Neural crest cell (in vitro differentiated cells): ENCODE results near the gene SH3PXD2A. TPM values are rescaled to one million over a fixed set of nuclear protein-coding genes. Genes with fewer than 3 reads are reported as not detected.
"Not testable (repeated sequence)": the region's sequence is repeated elsewhere in the genome, so short reads cannot be mapped to it uniquely, and the experiment has no call there.

Experiments used
- DNase-seq: peaks from one replicate; pipeline ENCODE4 v3.0.0; 2021; ENCODE audit warnings: low read depth, mixed read lengths, low spot score
- H3K27ac Mint-ChIP-seq: one replicate; pipeline ENCODE4 v1.8.0; 2021; ENCODE audit warnings: mild to moderate bottlenecking, mixed read lengths; ENCODE audit not compliant: unreplicated experiment
- H3K27me3 Mint-ChIP-seq: 2 replicates; pipeline ENCODE4 v1.8.0; 2021; ENCODE audit warnings: low read depth, mild to moderate bottlenecking, mixed read lengths
- H3K36me3 Mint-ChIP-seq: 2 replicates; pipeline ENCODE4 v1.8.0; 2021; ENCODE audit warnings: low read depth, mild to moderate bottlenecking, mixed read lengths
- H3K4me1 Mint-ChIP-seq: 2 replicates; pipeline ENCODE4 v1.8.0; 2021; ENCODE audit warnings: mixed read lengths
- H3K4me3 Mint-ChIP-seq: one replicate; pipeline ENCODE4 v1.8.0; 2021; ENCODE audit warnings: mild to moderate bottlenecking, mixed read lengths
- H3K9me3 Mint-ChIP-seq: 2 replicates; pipeline ENCODE4 v1.8.0; 2021; ENCODE audit warnings: mixed read lengths
- CTCF ChIP-seq: fragments of 200-600 bp; sonication (generic); conservative IDR thresholded peaks from 2 replicates; pipeline ENCODE4 v1.5.0; 2021; ENCODE audit warnings: antibody characterized with exemption, mild to moderate bottlenecking
- total RNA-seq: library from RNA; stranded (reverse); gene quantifications from 2 replicates; pipeline ENCODE4 v1.2.1, GENCODE V29; 2021

The SH3PXD2A gene
- total RNA-seq, 1 donor from 2014 or later, result 22.8 TPM

- Mint-ChIP-seq H3K4me1 (peaks cover 68% of the 10 kb centered on the region), H3K27ac (no peak overlapping the region), H3K36me3 (peaks cover 5% of the 10 kb centered on the region), H3K4me3 (no peak overlapping the region), H3K27me3 (peaks cover 5% of the 10 kb centered on the region), H3K9me3 (no peaks in the 10 kb centered on the region)
- DNase-seq, result no peak
- no peak for TF ChIP-seq CTCF
Measured at GRCh38 chr10:103849212-103849877, 6.0 kb downstream of the SH3PXD2A start.

GRCh38 chr10:103847909-103848468 is 7.4 kb downstream of the SH3PXD2A start:
- Mint-ChIP-seq H3K4me1 (peaks cover 60% of the 10 kb centered on the region), H3K36me3 (peaks cover 5% of the 10 kb centered on the region), H3K9me3 (no peaks in the 10 kb centered on the region), H3K27ac (no peak overlapping the region), H3K4me3 (no peak overlapping the region), H3K27me3 (peaks cover 4% of the 10 kb centered on the region)
- no peak for DNase-seq
- TF ChIP-seq CTCF, result peak; percentile 46

- no peak for TF ChIP-seq CTCF
- H3K4me3 Mint-ChIP-seq, result no peak overlapping the region
- H3K27me3 Mint-ChIP-seq, result no peaks in the 10 kb centered on the region
- no peaks in the 10 kb centered on the region for H3K9me3 Mint-ChIP-seq
- no peak overlapping the region for H3K27ac Mint-ChIP-seq
- peaks cover 57% of the 10 kb centered on the region for H3K4me1 Mint-ChIP-seq
- peaks cover 5% of the 10 kb centered on the region for H3K36me3 Mint-ChIP-seq
- no peak for DNase-seq
Measured at GRCh38 chr10:103847346-103847745, 8.0 kb downstream of the SH3PXD2A start.

GRCh38 chr10:103845972-103846371 is 9.4 kb downstream of the SH3PXD2A start:
- Mint-ChIP-seq H3K4me3 (no peak overlapping the region), H3K9me3 (no peaks in the 10 kb centered on the region), H3K36me3 (peaks cover 5% of the 10 kb centered on the region), H3K4me1 (peaks cover 55% of the 10 kb centered on the region), H3K27ac (peak overlapping the region; percentile 25), H3K27me3 (no peaks in the 10 kb centered on the region)
- TF ChIP-seq CTCF, result no peak
- no peak for DNase-seq

GRCh38 chr10:103845346-103845745 is 10.0 kb downstream of the SH3PXD2A start:
- DNase-seq, H3K4me3 Mint-ChIP-seq, H3K27me3 Mint-ChIP-seq, H3K9me3 Mint-ChIP-seq, H3K36me3 Mint-ChIP-seq: not testable (repeated sequence)
- Mint-ChIP-seq H3K27ac (peak overlapping the region; percentile 76), H3K4me1 (peaks cover 57% of the 10 kb centered on the region)

- Mint-ChIP-seq H3K27me3 (no peaks in the 10 kb centered on the region), H3K4me3 (no peak overlapping the region), H3K27ac (no peak overlapping the region), H3K4me1 (peaks cover 58% of the 10 kb centered on the region), H3K9me3 (no peaks in the 10 kb centered on the region), H3K36me3 (peaks cover 5% of the 10 kb centered on the region)
- no peak for TF ChIP-seq CTCF
- no peak for DNase-seq
Measured at GRCh38 chr10:103843854-103844570, 11.4 kb downstream of the SH3PXD2A start.
